ENCODE measurements around the gene SLC12A7.

SLC12A7 gene

DNA sequence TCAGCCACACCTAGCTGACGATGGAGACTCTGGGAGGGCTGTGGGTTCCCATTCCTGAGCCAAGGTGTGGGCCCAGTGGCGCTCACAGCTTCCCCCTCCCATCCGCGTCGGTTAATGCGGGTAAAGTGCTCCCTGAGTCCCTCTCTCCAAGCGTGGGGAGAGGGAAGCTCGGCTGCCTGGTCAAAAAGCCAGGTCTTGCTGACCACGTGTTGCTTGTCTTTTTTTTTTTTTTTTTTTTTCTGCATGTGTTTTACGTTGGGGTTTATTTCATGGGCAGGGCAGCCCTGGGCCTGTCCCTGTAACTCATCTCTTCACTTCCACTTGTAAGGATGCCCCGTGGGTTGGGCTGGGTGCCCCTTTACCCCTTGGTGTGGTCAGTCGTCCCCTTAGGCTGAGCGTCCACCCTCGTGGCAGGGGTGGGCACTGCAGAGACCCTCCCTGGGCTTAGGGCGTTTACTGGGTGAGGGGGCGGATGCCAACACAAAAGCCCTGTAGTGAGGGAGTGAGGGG is 91.4 kb downstream of the SLC12A7 start:
- no peaks in the 10 kb centered on the region; the same call in 1 of the 2 replicates for H3K36me3 ChIP-seq (ENCODE audit: insufficient read depth, low read length)
- no peaks in the 10 kb centered on the region for H3K27me3 ChIP-seq (ENCODE audit: insufficient read depth, low read length, poor library complexity, severe bottlenecking)
- no peak overlapping the region for H3K4me2 ChIP-seq (ENCODE audit: low read depth, low read length, poor library complexity, severe bottlenecking)
- TF ChIP-seq EZH2phosphoT487 (IDR thresholded peaks at IDR 0.05; ENCODE audit: borderline replicate concordance) = no peak
- H4K20me1 ChIP-seq (ENCODE audit: insufficient read depth, low read length, poor library complexity, severe bottlenecking) = peaks cover 4% of the 10 kb centered on the region
- H3K9ac ChIP-seq (ENCODE audit: low read depth, low read length, poor library complexity, severe bottlenecking) = no peak overlapping the region
- H3K9me2 ChIP-seq (replicated peaks; ENCODE audit: low read depth, low read length) = no peaks in the 10 kb centered on the region
- H3K79me2 ChIP-seq (ENCODE audit: insufficient read depth, low read length) = no peaks in the 10 kb centered on the region
- no peak overlapping the region for H3K4me3 ChIP-seq (ENCODE audit: low read length, poor library complexity, severe bottlenecking)
- H2AFZ ChIP-seq (ENCODE audit: low read length) = no peak overlapping the region
- H3K9me3 ChIP-seq (ENCODE audit: insufficient read depth, low read depth, low read length) = no peaks in the 10 kb centered on the region
- H3K4me1 ChIP-seq (ENCODE audit: insufficient read depth, low read length, poor library complexity, severe bottlenecking) = no peaks in the 10 kb centered on the region
- H3F3A ChIP-seq (ENCODE audit: low read depth) = no peaks in the 10 kb centered on the region

DNA sequence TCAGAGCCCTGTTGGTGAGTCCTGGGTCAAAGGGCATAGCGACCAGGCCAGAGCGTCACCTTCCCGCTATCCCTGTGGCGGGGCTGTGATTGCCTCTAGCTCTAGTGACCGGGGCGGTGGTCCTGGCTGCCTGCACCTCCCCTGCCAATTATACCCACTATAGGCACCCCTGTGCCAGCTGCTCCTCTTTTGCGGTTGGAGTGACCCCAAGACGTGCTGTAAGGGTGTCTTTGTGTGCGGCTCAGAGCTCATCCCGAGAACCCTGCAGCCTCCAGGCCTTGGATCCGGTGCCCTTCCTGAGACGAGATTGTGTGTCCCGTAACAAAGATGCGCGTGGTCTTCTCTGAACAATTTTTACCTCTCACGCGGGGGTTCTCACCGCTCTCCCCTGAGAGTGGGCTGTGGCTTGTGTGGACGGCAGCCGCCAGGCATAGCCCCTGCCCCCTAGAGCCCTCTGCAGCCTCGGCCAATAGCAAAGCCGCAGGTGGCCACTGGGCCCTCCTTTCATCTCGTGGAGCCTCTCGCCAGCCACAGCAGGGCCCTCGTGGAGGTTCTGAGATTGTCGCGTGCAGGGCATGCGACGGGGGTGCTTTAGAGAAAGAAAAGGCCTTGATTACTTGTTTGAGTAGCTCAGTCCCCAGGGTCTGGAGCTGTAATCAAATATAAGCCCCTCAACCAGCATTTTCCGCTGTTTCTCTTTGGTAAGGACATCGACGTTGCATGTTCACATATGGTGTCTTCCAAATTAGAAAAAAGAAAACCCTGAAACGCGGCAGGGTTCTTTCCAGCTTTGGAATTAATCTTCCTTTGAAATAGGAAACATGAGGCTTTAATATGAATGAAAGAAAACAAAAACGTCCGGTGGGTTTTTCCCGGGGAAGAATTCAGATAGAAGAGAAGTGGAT is 92.6 kb downstream of the SLC12A7 start:
- peaks cover 1% of the 10 kb centered on the region; the same call in 1 of the 2 replicates for H3K79me2 ChIP-seq (ENCODE audit: insufficient read depth, low read length)
- H3K27me3 ChIP-seq (ENCODE audit: insufficient read depth, low read length, poor library complexity, severe bottlenecking) = no peaks in the 10 kb centered on the region
- no peaks in the 10 kb centered on the region for H3K9me2 ChIP-seq (replicated peaks; ENCODE audit: low read depth, low read length)
- no peaks in the 10 kb centered on the region for H3K9me3 ChIP-seq (ENCODE audit: insufficient read depth, low read depth, low read length)
- peaks cover 7% of the 10 kb centered on the region for H4K20me1 ChIP-seq (ENCODE audit: insufficient read depth, low read length, poor library complexity, severe bottlenecking)
- H3K4me1 ChIP-seq (ENCODE audit: insufficient read depth, low read length, poor library complexity, severe bottlenecking) = no peaks in the 10 kb centered on the region
- H3K4me3 ChIP-seq (ENCODE audit: low read length, poor library complexity, severe bottlenecking) = no peak overlapping the region
- H3K36me3 ChIP-seq (ENCODE audit: insufficient read depth, low read length) = no peaks in the 10 kb centered on the region; the same call in 1 of the 2 replicates
- no peak overlapping the region for H2AFZ ChIP-seq (ENCODE audit: low read length)
- H3F3A ChIP-seq (ENCODE audit: low read depth) = no peaks in the 10 kb centered on the region
- TF ChIP-seq, protein P1, sequence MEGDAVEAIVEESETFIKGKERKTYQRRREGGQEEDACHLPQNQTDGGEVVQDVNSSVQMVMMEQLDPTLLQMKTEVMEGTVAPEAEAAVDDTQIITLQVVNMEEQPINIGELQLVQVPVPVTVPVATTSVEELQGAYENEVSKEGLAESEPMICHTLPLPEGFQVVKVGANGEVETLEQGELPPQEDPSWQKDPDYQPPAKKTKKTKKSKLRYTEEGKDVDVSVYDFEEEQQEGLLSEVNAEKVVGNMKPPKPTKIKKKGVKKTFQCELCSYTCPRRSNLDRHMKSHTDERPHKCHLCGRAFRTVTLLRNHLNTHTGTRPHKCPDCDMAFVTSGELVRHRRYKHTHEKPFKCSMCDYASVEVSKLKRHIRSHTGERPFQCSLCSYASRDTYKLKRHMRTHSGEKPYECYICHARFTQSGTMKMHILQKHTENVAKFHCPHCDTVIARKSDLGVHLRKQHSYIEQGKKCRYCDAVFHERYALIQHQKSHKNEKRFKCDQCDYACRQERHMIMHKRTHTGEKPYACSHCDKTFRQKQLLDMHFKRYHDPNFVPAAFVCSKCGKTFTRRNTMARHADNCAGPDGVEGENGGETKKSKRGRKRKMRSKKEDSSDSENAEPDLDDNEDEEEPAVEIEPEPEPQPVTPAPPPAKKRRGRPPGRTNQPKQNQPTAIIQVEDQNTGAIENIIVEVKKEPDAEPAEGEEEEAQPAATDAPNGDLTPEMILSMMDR (conservative IDR thresholded peaks at IDR 0.05; ENCODE audit: low read length) = no peak
- no peak for TF ChIP-seq EZH2phosphoT487 (IDR thresholded peaks at IDR 0.05; ENCODE audit: borderline replicate concordance)
- H3K9ac ChIP-seq (ENCODE audit: low read depth, low read length, poor library complexity, severe bottlenecking) = no peak overlapping the region
- H3K4me2 ChIP-seq (ENCODE audit: low read depth, low read length, poor library complexity, severe bottlenecking) = no peak overlapping the region

DNA sequence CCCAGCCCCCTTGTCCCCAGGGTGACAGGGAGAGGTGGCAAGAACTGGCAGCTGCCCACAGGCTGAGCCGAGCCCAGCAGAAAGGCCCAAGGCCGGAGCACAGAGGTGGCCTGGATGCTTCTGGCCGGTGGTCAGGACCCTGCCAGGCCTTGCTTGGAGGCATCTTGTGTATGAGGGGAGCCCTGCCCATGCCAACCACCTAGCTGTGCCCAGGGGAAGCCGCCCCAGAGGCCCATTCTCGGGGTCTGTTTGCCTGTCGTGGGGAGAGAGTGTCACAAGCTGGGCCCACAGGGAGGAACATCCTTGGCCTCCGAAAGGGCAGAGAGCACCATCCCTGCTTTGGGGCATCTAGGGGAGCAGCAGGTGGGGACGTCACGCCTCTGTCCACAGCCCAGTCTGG is 93.3 kb downstream of the SLC12A7 start:
- Histone ChIP-seq H3K36me3 (ENCODE audit: insufficient read depth, low read length) (no peaks in the 10 kb centered on the region; the same call in 1 of the 2 replicates), H3K4me1 (ENCODE audit: insufficient read depth, low read length, poor library complexity, severe bottlenecking) (no peaks in the 10 kb centered on the region), H3K9me3 (ENCODE audit: insufficient read depth, low read depth, low read length) (no peaks in the 10 kb centered on the region), H3K9me2 (replicated peaks; ENCODE audit: low read depth, low read length) (no peaks in the 10 kb centered on the region), H3F3A (ENCODE audit: low read depth) (no peaks in the 10 kb centered on the region), H2AFZ (ENCODE audit: low read length) (no peak overlapping the region), H4K20me1 (ENCODE audit: insufficient read depth, low read length, poor library complexity, severe bottlenecking) (peaks cover 12% of the 10 kb centered on the region), H3K27me3 (ENCODE audit: insufficient read depth, low read length, poor library complexity, severe bottlenecking) (no peaks in the 10 kb centered on the region), H3K4me2 (ENCODE audit: low read depth, low read length, poor library complexity, severe bottlenecking) (no peak overlapping the region), H3K4me3 (ENCODE audit: low read length, poor library complexity, severe bottlenecking) (no peak overlapping the region), H3K9ac (ENCODE audit: low read depth, low read length, poor library complexity, severe bottlenecking) (no peak overlapping the region), H3K79me2 (ENCODE audit: insufficient read depth, low read length) (peaks cover 8% of the 10 kb centered on the region; the same call in 1 of the 2 replicates)
- TF ChIP-seq, protein P1 (conservative IDR thresholded peaks at IDR 0.05; ENCODE audit: low read length) = no peak
- no peak for TF ChIP-seq EZH2phosphoT487 (IDR thresholded peaks at IDR 0.05; ENCODE audit: borderline replicate concordance)

Data from Loucy (cell line).